A673 (cell line): ENCODE data around the gene SLC45A3. TPM values are rescaled to one million over a fixed set of nuclear protein-coding genes. Genes with fewer than 3 reads are reported as not detected.

ENCODE experiments used
- BruUV-seq: library from RNA; stranded (reverse); fragments of 400-500 nt; replicated peaks from 2 replicates; lab custom pipeline; 2021; lab: Mats Ljungman, UMichigan
- CTCF ChIA-PET: fragments of 300-600 bp; sonication (Branson Sonifier 250); formaldehyde crosslinking; loops from one replicate; lab custom pipeline; 2022; ENCODE audit warnings: antibody characterized with exemption; lab: Charles Lee
- POLR2A ChIA-PET: fragments of 300-600 bp; sonication (Branson Sonifier 250); formaldehyde crosslinking; loops from one replicate; lab custom pipeline; 2022; ENCODE audit warnings: antibody characterized with exemption; ENCODE audit not compliant: low non-redundant PET; lab: Charles Lee
- DNase-seq: peaks from one replicate; pipeline ENCODE4 v3.0.0-alpha.2; 2015; ENCODE audit warnings: low spot score
- H3K27ac ChIP-seq: fragments of 200-600 bp; sonication (generic); 2 replicates; pipeline ENCODE4 v1.5.1; 2016; ENCODE audit warnings: mixed run types, low read depth, mild to moderate bottlenecking, mixed read lengths, antibody characterized with exemption, low read length; ENCODE audit not compliant: poor library complexity, severe bottlenecking
- H3K27me3 ChIP-seq: fragments of 200-600 bp; sonication (generic); replicated peaks from 2 replicates; pipeline ENCODE4 v1.6.1; 2017; ENCODE audit warnings: mixed run types, low read depth, mild to moderate bottlenecking, mixed read lengths, antibody characterized with exemption, low read length; ENCODE audit not compliant: insufficient read depth, poor library complexity
- H3K36me3 ChIP-seq: fragments of 200-600 bp; sonication (generic); 2 replicates; pipeline ENCODE4 v1.6.1; 2016; ENCODE audit warnings: mixed run types, mild to moderate bottlenecking, mixed read lengths, antibody characterized with exemption, low read length; ENCODE audit not compliant: insufficient read depth, poor library complexity, severe bottlenecking
- H3K4me1 ChIP-seq: fragments of 200-600 bp; sonication (generic); 2 replicates; pipeline ENCODE4 v1.6.1; 2017; ENCODE audit warnings: mixed run types, mild to moderate bottlenecking, mixed read lengths, antibody characterized with exemption, low read length; ENCODE audit not compliant: insufficient read depth, poor library complexity, severe bottlenecking
- H3K4me3 ChIP-seq: fragments of 200-600 bp; sonication (generic); 2 replicates; pipeline ENCODE4 v1.5.1; 2016; ENCODE audit warnings: low read depth, mixed run types, mild to moderate bottlenecking, mixed read lengths, low read length; ENCODE audit not compliant: poor library complexity, severe bottlenecking
- H3K9me3 ChIP-seq: fragments of 200-600 bp; sonication (generic); 2 replicates; pipeline ENCODE4 v1.6.1; 2016; ENCODE audit warnings: mixed run types, low read depth, mild to moderate bottlenecking, mixed read lengths, antibody characterized with exemption, low read length; ENCODE audit not compliant: poor library complexity, severe bottlenecking
- EZH2 ChIP-seq: fragments of 200-600 bp; sonication (generic); IDR thresholded peaks from 2 replicates; pipeline ENCODE4 v1.6.1; 2017; ENCODE audit warnings: borderline replicate concordance, low read depth, mild to moderate bottlenecking, mixed read lengths, antibody characterized with exemption, low read length; ENCODE audit not compliant: poor library complexity, severe bottlenecking
- intact Hi-C: fragments of 100-400 bp; cut with micrococcal nuclease; formaldehyde crosslinking; loops from one replicate; pipeline ENCODE4 v1.10.0; 2022; ENCODE audit not compliant: unreplicated experiment
- total RNA-seq: library from RNA; stranded (reverse); gene quantifications from 2 replicates; pipeline ENCODE4 v1.2.3, GENCODE V29; 2021
- TF ChIP-seq, protein P1 (sequence below): fragments of 300-800, 200-600 bp; sonication (generic); conservative IDR thresholded peaks from 2 replicates; pipeline ENCODE4 v1.5.1; 2017; ENCODE audit warnings: low read depth, mild to moderate bottlenecking, antibody characterized with exemption, low read length, moderate library complexity, mixed read lengths

Gene SLC45A3
- total RNA-seq, 1 experiment from 2014 or later = 8.5 TPM

- no peak overlapping the region for H3K27ac ChIP-seq
- H3K27me3 ChIP-seq = no peaks in the 10 kb centered on the region
- POLR2A ChIA-PET = no interaction called here
- no peak for DNase-seq
- H3K9me3 ChIP-seq = no peaks in the 10 kb centered on the region
- H3K4me3 ChIP-seq = no peak overlapping the region
- H3K36me3 ChIP-seq = peaks cover 97% of the 10 kb centered on the region
- CTCF ChIA-PET = no interaction called here
- TF ChIP-seq, protein P1, sequence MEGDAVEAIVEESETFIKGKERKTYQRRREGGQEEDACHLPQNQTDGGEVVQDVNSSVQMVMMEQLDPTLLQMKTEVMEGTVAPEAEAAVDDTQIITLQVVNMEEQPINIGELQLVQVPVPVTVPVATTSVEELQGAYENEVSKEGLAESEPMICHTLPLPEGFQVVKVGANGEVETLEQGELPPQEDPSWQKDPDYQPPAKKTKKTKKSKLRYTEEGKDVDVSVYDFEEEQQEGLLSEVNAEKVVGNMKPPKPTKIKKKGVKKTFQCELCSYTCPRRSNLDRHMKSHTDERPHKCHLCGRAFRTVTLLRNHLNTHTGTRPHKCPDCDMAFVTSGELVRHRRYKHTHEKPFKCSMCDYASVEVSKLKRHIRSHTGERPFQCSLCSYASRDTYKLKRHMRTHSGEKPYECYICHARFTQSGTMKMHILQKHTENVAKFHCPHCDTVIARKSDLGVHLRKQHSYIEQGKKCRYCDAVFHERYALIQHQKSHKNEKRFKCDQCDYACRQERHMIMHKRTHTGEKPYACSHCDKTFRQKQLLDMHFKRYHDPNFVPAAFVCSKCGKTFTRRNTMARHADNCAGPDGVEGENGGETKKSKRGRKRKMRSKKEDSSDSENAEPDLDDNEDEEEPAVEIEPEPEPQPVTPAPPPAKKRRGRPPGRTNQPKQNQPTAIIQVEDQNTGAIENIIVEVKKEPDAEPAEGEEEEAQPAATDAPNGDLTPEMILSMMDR = no peak
- no peak for TF ChIP-seq EZH2
- BruUV-seq = no TSS peak
- no peaks in the 10 kb centered on the region for H3K4me1 ChIP-seq
- intact Hi-C loops = no loop called here
Observed at GRCh38 chr1:205719762-205720161, 39.5 kb upstream of the SLC45A3 start.

- POLR2A ChIA-PET = no interaction called here
- peaks cover 95% of the 10 kb centered on the region for H3K36me3 ChIP-seq
Observed at GRCh38 chr1:205719015-205719414, 38.7 kb upstream of the SLC45A3 start.

DNA sequence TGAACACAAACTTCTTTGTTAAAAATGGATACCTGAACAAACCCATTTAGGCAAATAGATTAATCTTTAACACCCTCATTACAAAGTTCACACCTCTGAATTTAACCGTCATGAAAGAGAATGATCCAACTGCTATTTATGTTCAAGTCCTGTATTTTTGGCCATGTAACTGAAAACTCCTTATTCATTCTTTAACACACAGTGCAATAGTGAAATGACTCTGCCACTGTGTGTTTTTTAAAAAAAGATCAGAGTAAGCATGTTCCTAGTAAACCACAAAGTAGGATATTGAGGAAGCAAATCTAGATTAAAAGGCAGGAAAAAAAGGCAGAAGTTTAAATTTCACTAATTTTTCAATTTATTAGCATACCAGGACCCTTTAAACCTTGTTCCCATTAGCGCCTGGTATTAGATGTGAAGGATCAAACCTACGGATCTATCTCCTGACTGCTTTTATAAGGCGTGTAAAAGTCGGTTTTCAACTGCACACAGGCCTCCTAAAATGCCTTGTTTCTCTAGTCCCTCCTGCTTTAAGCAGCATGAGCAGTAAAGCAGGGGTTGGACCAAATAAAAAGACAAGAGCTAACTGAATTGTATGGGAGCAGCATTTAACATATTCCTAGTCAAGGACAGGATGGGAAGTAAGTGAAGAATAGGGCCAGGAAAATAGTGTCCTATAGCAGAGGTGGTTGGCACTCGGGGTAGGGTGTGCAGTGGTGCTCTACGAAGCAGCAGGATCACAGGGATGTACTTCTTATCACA lies 36.2 kb upstream of the SLC45A3 start:
- no peaks in the 10 kb centered on the region for H3K27me3 ChIP-seq
- BruUV-seq = no TSS peak
- H3K27ac ChIP-seq = no peak overlapping the region
- H3K36me3 ChIP-seq = peaks cover 85% of the 10 kb centered on the region
- H3K4me1 ChIP-seq = no peaks in the 10 kb centered on the region
- no peak for DNase-seq
- intact Hi-C loops = no loop called here
- POLR2A ChIA-PET = no interaction called here
- H3K4me3 ChIP-seq = no peak overlapping the region
- CTCF ChIA-PET = no interaction called here
- no peaks in the 10 kb centered on the region for H3K9me3 ChIP-seq
- TF ChIP-seq EZH2 = no peak
- TF ChIP-seq, protein P1 = no peak

More at GRCh38 chr1:205719015-205719414, 38.7 kb upstream of the SLC45A3 start:
- BruUV-seq = no TSS peak
- no peak for DNase-seq
- TF ChIP-seq, protein P1 = no peak
- TF ChIP-seq EZH2 = no peak
- H3K27me3 ChIP-seq = no peaks in the 10 kb centered on the region
- H3K4me3 ChIP-seq = no peak overlapping the region
- no peaks in the 10 kb centered on the region for H3K9me3 ChIP-seq
- no peak overlapping the region for H3K27ac ChIP-seq
- intact Hi-C loops = no loop called here
- H3K4me1 ChIP-seq = no peaks in the 10 kb centered on the region
- CTCF ChIA-PET = no interaction called here
